ENCODE results near the gene GOLGA2.

GRCh38 chr9:128276008-128276573, 284 bp upstream of the GOLGA2 start, which contains the start of gene SWI5:
- TF ChIP-seq CTCF (conservative IDR thresholded peaks at IDR 0.05; ENCODE audit: low read depth, low read length) (no peak), EZH2 (IDR thresholded peaks at IDR 0.05; ENCODE audit: low read length, unreplicated experiment) (no peak), EZH2phosphoT487 (IDR thresholded peaks at IDR 0.05; ENCODE audit: borderline replicate concordance, low read length) (no peak)

All from PC-3 (cell line).